HepG2 (cell line): Measurements from ENCODE around the gene ZBTB46. TPM values are rescaled to one million over a fixed set of nuclear protein-coding genes. Genes with fewer than 3 reads are reported as not detected.
A peak's percentile ranks its signal among the peaks of the same experiment; 100 is the strongest.

Source experiments
- AGO1 ChIP-seq: fragments of 200-400 bp; formaldehyde crosslinking; IDR thresholded peaks from 2 replicates; pipeline ENCODE4 v1.6.1; 2017; ENCODE audit warnings: mild to moderate bottlenecking, low read depth, low read length, moderate library complexity; ENCODE audit not compliant: poor library complexity, severe bottlenecking
- BCL6 ChIP-seq: IDR thresholded peaks from 2 replicates; pipeline ENCODE4 v1.6.1; 2016; ENCODE audit warnings: missing genetic modification reagents, missing compliant biosample characterization
- CCAR2 ChIP-seq: fragments of 200-400 bp; formaldehyde crosslinking; optimal IDR thresholded peaks from 2 replicates; pipeline ENCODE3; 2018; ENCODE audit warnings: low read depth, mild to moderate bottlenecking, low read length, moderate library complexity
- HDAC2 ChIP-seq: sonication (generic); formaldehyde crosslinking; IDR thresholded peaks from 2 replicates; pipeline ENCODE4 v1.4.0; 2020; ENCODE audit warnings: missing genetic modification reagents
- IRF9 ChIP-seq: sonication (generic); formaldehyde crosslinking; IDR thresholded peaks from 2 replicates; pipeline ENCODE4 v1.8.0; 2022; ENCODE audit warnings: missing genetic modification reagents, mild to moderate bottlenecking, borderline replicate concordance
- KDM3A ChIP-seq: IDR thresholded peaks from 2 replicates; pipeline ENCODE4 v1.6.1; 2018; ENCODE audit warnings: low read depth, missing compliant biosample characterization
- NFYC ChIP-seq: IDR thresholded peaks from 2 replicates; pipeline ENCODE4 v1.6.1; 2016; ENCODE audit warnings: missing genetic modification reagents, missing compliant biosample characterization
- POGK ChIP-seq: sonication (generic); formaldehyde crosslinking; conservative IDR thresholded peaks from 2 replicates; pipeline ENCODE4 v1.8.0; 2022; ENCODE audit warnings: mild to moderate bottlenecking, moderate library complexity, missing genetic modification reagents
- SOX13 ChIP-seq, 3 experiments: fragments of 450-650 bp in 1 of 3; sonication (generic) in 1 of 3; formaldehyde crosslinking in 1 of 3; IDR thresholded peaks in 2 of 3; conservative IDR thresholded peaks in 1 of 3; 2 replicates each; pipeline versions ENCODE4 v1.5.0 to v1.6.1; 2016 to 2020; ENCODE audit warnings: antibody characterized with exemption in 1 of 3, mild to moderate bottlenecking in 1 of 3, missing compliant biosample characterization in 1 of 3, missing genetic modification reagents in 1 of 3, moderate library complexity in 1 of 3
- XRCC5 ChIP-seq: fragments of 200-400 bp; formaldehyde crosslinking; optimal IDR thresholded peaks from 2 replicates; pipeline ENCODE3; 2017; ENCODE audit warnings: mild to moderate bottlenecking, low read length
- ZFP36 ChIP-seq: fragments of 150-350 bp; IDR thresholded peaks from 2 replicates; pipeline ENCODE4 v1.6.1; 2018; ENCODE audit warnings: borderline replicate concordance, low read length, low read depth; ENCODE audit not compliant: partially characterized antibody
- ZFP36L1 ChIP-seq: sonication (generic); formaldehyde crosslinking; IDR thresholded peaks from 2 replicates; pipeline ENCODE4 v1.8.0; 2022; ENCODE audit warnings: mild to moderate bottlenecking, missing genetic modification reagents, moderate library complexity
- ZMYM2 ChIP-seq: sonication (generic); formaldehyde crosslinking; IDR thresholded peaks from 2 replicates; pipeline ENCODE4 v1.8.0; 2022; ENCODE audit warnings: mild to moderate bottlenecking, missing genetic modification reagents
- ZNF274 ChIP-seq: sonication (generic); formaldehyde crosslinking; IDR thresholded peaks from 2 replicates; pipeline ENCODE4 v1.5.1; 2020; ENCODE audit warnings: mild to moderate bottlenecking, missing genetic modification reagents
- ZNF362 ChIP-seq: sonication (generic); formaldehyde crosslinking; IDR thresholded peaks from 2 replicates; pipeline ENCODE4 v1.4.0; 2020; ENCODE audit warnings: missing genetic modification reagents, mild to moderate bottlenecking, borderline replicate concordance
- ZNF383 ChIP-seq: sonication (generic); formaldehyde crosslinking; IDR thresholded peaks from 2 replicates; pipeline ENCODE4 v1.4.0; 2020; ENCODE audit warnings: missing genetic modification reagents, mild to moderate bottlenecking, borderline replicate concordance
- ZNF484 ChIP-seq: sonication (generic); formaldehyde crosslinking; IDR thresholded peaks from 2 replicates; pipeline ENCODE4 v1.5.1; 2020; ENCODE audit warnings: mild to moderate bottlenecking, low read depth, missing genetic modification reagents, borderline replicate concordance
- ZNF552 ChIP-seq: sonication (generic); formaldehyde crosslinking; IDR thresholded peaks from 2 replicates; pipeline ENCODE4 v1.9.0; 2022; ENCODE audit warnings: missing genetic modification reagents, mild to moderate bottlenecking, borderline replicate concordance
- ZNF724P ChIP-seq: sonication (generic); formaldehyde crosslinking; IDR thresholded peaks from 2 replicates; pipeline ENCODE4 v1.8.0; 2022; ENCODE audit warnings: missing genetic modification reagents, borderline replicate concordance
- polyA plus RNA-seq, 8 experiments: library from polyadenylated mRNA; depleted of rRNA in 3 of 8; stranded (reverse) in 7 of 8; unstranded in 1 of 8; fragments of >200 nt; fragmentation: Illumina TruSeq in 4 of 8; extraction: Trizol in 4 of 8; gene quantifications; 2 replicates each; pipeline versions ENCODE4 v1.2.1 to v1.2.3, GENCODE V29; 2011 to 2016; ENCODE audit warnings: low read depth in 4 of 8, missing spikeins in 1 of 8, mixed read lengths in 1 of 8; ENCODE audit not compliant: insufficient read depth in 1 of 8
- total RNA-seq, 5 experiments: library from RNA; depleted of rRNA; stranded (reverse); fragments of >200 nt; fragmentation: Illumina TruSeq; extraction: Trizol; gene quantifications; 2 replicates each; pipeline ENCODE4 v1.2.3, GENCODE V29; 2016; ENCODE audit warnings: low read depth in 1 of 5
- TF ChIP-seq, protein P1 (sequence below), 2 experiments: fragments of 450-650 bp in 1 of 2; sonication (generic) in 1 of 2; formaldehyde crosslinking; IDR thresholded peaks; 2 replicates each; pipeline versions ENCODE4 v1.5.0 to v1.8.0; 2020 to 2022; ENCODE audit warnings: mild to moderate bottlenecking in 1 of 2, missing genetic modification reagents in 1 of 2
- TF ChIP-seq, protein P2 (sequence below): conservative IDR thresholded peaks from 2 replicates; pipeline ENCODE4 v1.6.1; 2018; ENCODE audit warnings: missing genetic modification reagents

Gene ZBTB46
- total and polyA plus RNA-seq, 2 of the 13 experiments (the other 11 are each of a cell fraction or from before 2014, with no cell fraction given), result 1.6 to 13.5 TPM

GRCh38 chr20:63864978-63865640 is 34.0 kb upstream of the ZBTB46 start, which contains the start of gene TPD52L2 (continued):
- TF ChIP-seq, protein P1, sequence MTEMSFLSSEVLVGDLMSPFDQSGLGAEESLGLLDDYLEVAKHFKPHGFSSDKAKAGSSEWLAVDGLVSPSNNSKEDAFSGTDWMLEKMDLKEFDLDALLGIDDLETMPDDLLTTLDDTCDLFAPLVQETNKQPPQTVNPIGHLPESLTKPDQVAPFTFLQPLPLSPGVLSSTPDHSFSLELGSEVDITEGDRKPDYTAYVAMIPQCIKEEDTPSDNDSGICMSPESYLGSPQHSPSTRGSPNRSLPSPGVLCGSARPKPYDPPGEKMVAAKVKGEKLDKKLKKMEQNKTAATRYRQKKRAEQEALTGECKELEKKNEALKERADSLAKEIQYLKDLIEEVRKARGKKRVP (CRISPR knock-in tag; IDR thresholded peaks at IDR 0.05), result peak in 1 of 2 experiments; percentile 90; a peak in 2 of 4 replicates
- TF ChIP-seq ZNF362 (CRISPR knock-in tag) (peak; percentile 45; the same call in 1 of the 2 replicates), XRCC5 (peak; percentile 76), ZNF724P (CRISPR knock-in tag) (peak; percentile 95), NFYC (peak; percentile 99), HDAC2 (CRISPR knock-in tag) (peak; percentile 91), ZNF484 (no peak), POGK (CRISPR knock-in tag) (peak; percentile 95), ZMYM2 (CRISPR knock-in tag) (peak; percentile 50; the same call in 1 of the 2 replicates), ZNF274 (no peak; the same call in 1 of the 2 replicates), CCAR2 (peak; percentile 81), ZNF552 (CRISPR knock-in tag) (no peak; the same call in 1 of the 2 replicates), IRF9 (CRISPR knock-in tag) (peak; percentile 99), KDM3A (CRISPR knock-in tag) (peak; percentile 99), ZFP36L1 (CRISPR knock-in tag) (peak; percentile 100), ZFP36 (no peak), SOX13 (IDR thresholded peaks at IDR 0.05) (0 out of 2 replicates have a peak, but pooled peaks have one; percentile 45), SOX13 (CRISPR knock-in tag; conservative IDR thresholded peaks at IDR 0.05 in 1 of 2, IDR thresholded peaks at IDR 0.05 in 1 of 2) (no peak; a peak in 1 of 4 replicates), AGO1 (peak; percentile 68), ZNF383 (no peak), BCL6 (CRISPR knock-in tag) (peak; percentile 65; the same call in 1 of the 2 replicates)
- TF ChIP-seq, protein P2, sequence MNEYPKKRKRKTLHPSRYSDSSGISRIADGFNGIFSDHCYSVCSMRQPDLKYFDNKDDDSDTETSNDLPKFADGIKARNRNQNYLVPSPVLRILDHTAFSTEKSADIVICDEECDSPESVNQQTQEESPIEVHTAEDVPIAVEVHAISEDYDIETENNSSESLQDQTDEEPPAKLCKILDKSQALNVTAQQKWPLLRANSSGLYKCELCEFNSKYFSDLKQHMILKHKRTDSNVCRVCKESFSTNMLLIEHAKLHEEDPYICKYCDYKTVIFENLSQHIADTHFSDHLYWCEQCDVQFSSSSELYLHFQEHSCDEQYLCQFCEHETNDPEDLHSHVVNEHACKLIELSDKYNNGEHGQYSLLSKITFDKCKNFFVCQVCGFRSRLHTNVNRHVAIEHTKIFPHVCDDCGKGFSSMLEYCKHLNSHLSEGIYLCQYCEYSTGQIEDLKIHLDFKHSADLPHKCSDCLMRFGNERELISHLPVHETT (CRISPR knock-in tag), result peak; percentile 97
